HUES6 (cell line): ENCODE measurements around the gene CEP170B.
"Not testable (repeated sequence)": the region's sequence is repeated elsewhere in the genome, so short reads cannot be mapped to it uniquely, and the experiment has no call there.

ENCODE experiments used
- H3K27ac ChIP-seq: 2 replicates; pipeline ENCODE4 v1.7.0; 2013; ENCODE audit warnings: low read depth, mild to moderate bottlenecking, low read length, inconsistent platforms
- H3K27me3 ChIP-seq: 2 replicates; pipeline ENCODE4 v1.6.1; 2013; ENCODE audit warnings: low read length; ENCODE audit not compliant: control insufficient read depth, insufficient read depth
- H3K36me3 ChIP-seq: 2 replicates; pipeline ENCODE4 v1.6.1; 2013; ENCODE audit warnings: low read length; ENCODE audit not compliant: control insufficient read depth, insufficient read depth
- H3K4me1 ChIP-seq: 2 replicates; pipeline ENCODE4 v1.6.1; 2013; ENCODE audit warnings: low read length; ENCODE audit not compliant: control insufficient read depth, insufficient read depth
- H3K4me3 ChIP-seq: 2 replicates; pipeline ENCODE4 v1.5.1; 2013; ENCODE audit warnings: low read depth, low read length
- H3K9ac ChIP-seq: one replicate; pipeline ENCODE4 v1.6.1; 2013; ENCODE audit warnings: mild to moderate bottlenecking, low read length
- H3K9me3 ChIP-seq: 2 replicates; pipeline ENCODE4 v1.6.1; 2013; ENCODE audit warnings: low read depth, low read length; ENCODE audit not compliant: control insufficient read depth, insufficient read depth

CEP170B gene

GRCh38 chr14:104882325-104882973, 17.4 kb downstream of the CEP170B start:
- Histone ChIP-seq H3K4me3 (no peak overlapping the region), H3K36me3 (peaks cover 47% of the 10 kb centered on the region), H3K27me3 (no peaks in the 10 kb centered on the region), H3K4me1 (peaks cover 11% of the 10 kb centered on the region), H3K9ac (no peak overlapping the region), H3K27ac (no peak overlapping the region), H3K9me3 (no peaks in the 10 kb centered on the region)

- H3K4me1 ChIP-seq: peaks cover 11% of the 10 kb centered on the region
- no peaks in the 10 kb centered on the region for H3K27me3 ChIP-seq
- H3K4me3 ChIP-seq: no peak overlapping the region
- no peak overlapping the region for H3K9ac ChIP-seq
- H3K9me3 ChIP-seq: no peaks in the 10 kb centered on the region
- H3K36me3 ChIP-seq: peaks cover 49% of the 10 kb centered on the region
- no peak overlapping the region for H3K27ac ChIP-seq
Observed at GRCh38 chr14:104882991-104883660, 18.1 kb downstream of the CEP170B start.

- H3K27ac ChIP-seq: no peak overlapping the region
- no peak overlapping the region for H3K4me3 ChIP-seq
Observed at GRCh38 chr14:104883681-104884361, 18.8 kb downstream of the CEP170B start.

GRCh38 chr14:104884381-104884780, 19.3 kb downstream of the CEP170B start:
- Histone ChIP-seq H3K4me1 (peaks cover 11% of the 10 kb centered on the region), H3K36me3 (peaks cover 47% of the 10 kb centered on the region)
- H3K27me3 ChIP-seq, H3K9ac ChIP-seq, H3K27ac ChIP-seq, H3K4me3 ChIP-seq, H3K9me3 ChIP-seq: not testable (repeated sequence)

More at GRCh38 chr14:104883681-104884361, 18.8 kb downstream of the CEP170B start:
- Histone ChIP-seq H3K9me3 (no peaks in the 10 kb centered on the region), H3K4me1 (peaks cover 11% of the 10 kb centered on the region), H3K36me3 (peaks cover 47% of the 10 kb centered on the region), H3K9ac (no peak overlapping the region), H3K27me3 (no peaks in the 10 kb centered on the region)

- Histone ChIP-seq H3K36me3 (peaks cover 41% of the 10 kb centered on the region), H3K9ac (no peak overlapping the region), H3K9me3 (no peaks in the 10 kb centered on the region), H3K27ac (peak overlapping the region; percentile 21; the same call in 1 of the 2 replicates), H3K4me1 (peaks cover 11% of the 10 kb centered on the region), H3K27me3 (no peaks in the 10 kb centered on the region), H3K4me3 (no peak overlapping the region)
Observed at GRCh38 chr14:104885031-104885972, 20.2 kb downstream of the CEP170B start.

- Histone ChIP-seq H3K4me1 (peaks cover 11% of the 10 kb centered on the region), H3K27ac (peak overlapping the region; percentile 21; the same call in 1 of the 2 replicates), H3K9ac (no peak overlapping the region), H3K4me3 (no peak overlapping the region), H3K27me3 (no peaks in the 10 kb centered on the region), H3K9me3 (no peaks in the 10 kb centered on the region), H3K36me3 (peaks cover 35% of the 10 kb centered on the region)
Observed at GRCh38 chr14:104885973-104886689, 21.1 kb downstream of the CEP170B start.

- Histone ChIP-seq H3K4me1 (peaks cover 8% of the 10 kb centered on the region), H3K36me3 (peaks cover 35% of the 10 kb centered on the region)
Observed at GRCh38 chr14:104886690-104887622, 21.9 kb downstream of the CEP170B start.

GRCh38 chr14:104887623-104888488, 22.8 kb downstream of the CEP170B start:
- Histone ChIP-seq H3K9ac (no peak overlapping the region), H3K9me3 (no peaks in the 10 kb centered on the region), H3K27ac (no peak overlapping the region)

More at GRCh38 chr14:104886690-104887622, 21.9 kb downstream of the CEP170B start:
- Histone ChIP-seq H3K9me3 (no peaks in the 10 kb centered on the region), H3K4me3 (no peak overlapping the region), H3K27ac (0 out of 2 replicates have a peak overlapping the region, but pooled peaks have one; percentile 6), H3K27me3 (no peaks in the 10 kb centered on the region), H3K9ac (no peak overlapping the region)

More at GRCh38 chr14:104887623-104888488, 22.8 kb downstream of the CEP170B start:
- Histone ChIP-seq H3K4me3 (no peak overlapping the region), H3K4me1 (0 out of 2 replicates have a peak, but pooled peaks cover 5% of the 10 kb centered on the region), H3K27me3 (no peaks in the 10 kb centered on the region), H3K36me3 (peaks cover 35% of the 10 kb centered on the region)
